ENCODE data around the gene VWA8. TPM values are rescaled to one million over a fixed set of nuclear protein-coding genes. Genes with fewer than 3 reads are reported as not detected.

The VWA8 gene
- total and polyA plus RNA-seq, 2 of the 13 experiments (the other 11 are each of a cell fraction or from before 2014, with no cell fraction given): 9.1 to 17.3 TPM

GRCh38 chr13:41554626-41555386, 406.1 kb downstream of the VWA8 start:
- DNase-seq (ENCODE audit: low spot score): no peak
- Histone ChIP-seq H3K79me2 (ENCODE audit: insufficient read depth, low read length) (no peaks in the 10 kb centered on the region), H3K9ac (ENCODE audit: insufficient read depth, low read depth, low read length) (no peak overlapping the region), H3K4me2 (ENCODE audit: low read depth, low read length) (no peak overlapping the region), H3K4me3 (replicated peaks in 1 of 3; ENCODE audit: insufficient read depth in 1 of 3, low read depth in 2 of 3, low read length in 3 of 3) (no peak overlapping the region), H3K27me3 (ENCODE audit: control insufficient read depth in 1 of 2, insufficient read depth in 2 of 2, low read length in 2 of 2) (peaks cover 0 to 9% of the 10 kb centered on the region in 2 experiments; a peak in 2 of 5 replicates), H4K20me1 (ENCODE audit: insufficient read depth, low read length) (no peaks in the 10 kb centered on the region), H2AFZ (ENCODE audit: low read length) (no peak overlapping the region), H3K36me3 (replicated peaks in 1 of 2; ENCODE audit: control insufficient read depth in 1 of 2, insufficient read depth in 2 of 2, low read length in 2 of 2) (no peaks in the 10 kb centered on the region), H3K9me3 (ENCODE audit: low read length) (no peaks in the 10 kb centered on the region), H3K4me1 (ENCODE audit: insufficient read depth, low read length) (peaks cover 25% of the 10 kb centered on the region), H3K27ac (ENCODE audit: extremely low read length, insufficient read depth, low read length) (no peak overlapping the region)
- in situ Hi-C loops (cut with HindIII; ENCODE audit: extremely low pct_ligation_motif_present, low pct_unique_long_range_greater_than_20kb): no loop called here
- TF ChIP-seq FLYWCH1 (CRISPR knock-in tag; IDR thresholded peaks at IDR 0.05): no peak
- no peak for TF ChIP-seq ZFYVE20 (CRISPR knock-in tag; IDR thresholded peaks at IDR 0.05; ENCODE audit: borderline replicate concordance, low read depth)
- no peak for TF ChIP-seq DDIT3 (CRISPR knock-in tag; IDR thresholded peaks at IDR 0.05)
- TF ChIP-seq PAF1 (CRISPR knock-in tag; IDR thresholded peaks at IDR 0.05): no peak
- no peak for FAIRE-seq
- ATAC-seq: no peak
- BruUV-seq (replicated peaks): no TSS peak
- ChIA-PET POLR2A (no interaction called here), CTCF (ENCODE audit: low intra/inter-chr PET ratio, low total read pairs) (no interaction called here)
- 63% methylated on average over 9 of the region's 10 CpGs for WGBS (ENCODE audit: low lambda C conversion rate)
- intact Hi-C loops (cut with micrococcal nuclease; ENCODE audit: unreplicated experiment): no loop called here

- ChIA-PET CTCF (ENCODE audit: low intra/inter-chr PET ratio, low total read pairs) (no interaction called here), POLR2A (no interaction called here)
- DNase-seq (ENCODE audit: low spot score): no peak
- Histone ChIP-seq H4K20me1 (ENCODE audit: insufficient read depth, low read length) (no peaks in the 10 kb centered on the region), H3K4me1 (ENCODE audit: insufficient read depth, low read length) (peaks cover 18% of the 10 kb centered on the region), H2AFZ (ENCODE audit: low read length) (no peak overlapping the region), H3K4me2 (ENCODE audit: low read depth, low read length) (no peak overlapping the region), H3K9me3 (ENCODE audit: low read length) (no peaks in the 10 kb centered on the region), H3K36me3 (replicated peaks in 1 of 2; ENCODE audit: control insufficient read depth in 1 of 2, insufficient read depth in 2 of 2, low read length in 2 of 2) (no peaks in the 10 kb centered on the region), H3K27ac (ENCODE audit: extremely low read length, insufficient read depth, low read length) (no peak overlapping the region), H3K79me2 (ENCODE audit: insufficient read depth, low read length) (no peaks in the 10 kb centered on the region), H3K4me3 (replicated peaks in 1 of 3; ENCODE audit: insufficient read depth in 1 of 3, low read depth in 2 of 3, low read length in 3 of 3) (no peak overlapping the region), H3K27me3 (ENCODE audit: control insufficient read depth in 1 of 2, insufficient read depth in 2 of 2, low read length in 2 of 2) (peaks cover 0 to 9% of the 10 kb centered on the region in 2 experiments; a peak in 2 of 5 replicates), H3K9ac (ENCODE audit: insufficient read depth, low read depth, low read length) (no peak overlapping the region)
- intact Hi-C loops (cut with micrococcal nuclease; ENCODE audit: unreplicated experiment): no loop called here
- ATAC-seq: no peak
- no peak for FAIRE-seq
- no TSS peak for BruUV-seq (replicated peaks)
- 70% methylated on average over 2 of the region's 2 CpGs for WGBS (ENCODE audit: low lambda C conversion rate)
- in situ Hi-C loops (cut with HindIII; ENCODE audit: extremely low pct_ligation_motif_present, low pct_unique_long_range_greater_than_20kb): no loop called here
- TF ChIP-seq ATF1 (CRISPR knock-in tag; IDR thresholded peaks at IDR 0.05) (no peak), RBFOX2 (IDR thresholded peaks at IDR 0.05; ENCODE audit: low read depth, low read length) (no peak), ZMAT3 (CRISPR knock-in tag; conservative IDR thresholded peaks at IDR 0.05) (no peak), ZKSCAN8 (CRISPR knock-in tag; IDR thresholded peaks at IDR 0.05; ENCODE audit: borderline replicate concordance) (no peak), ZBTB44 (CRISPR knock-in tag; IDR thresholded peaks at IDR 0.05) (no peak), HMG20B (CRISPR knock-in tag; conservative IDR thresholded peaks at IDR 0.05) (no peak), ZBTB7B (CRISPR knock-in tag; IDR thresholded peaks at IDR 0.05) (no peak), MTERF4 (CRISPR knock-in tag; IDR thresholded peaks at IDR 0.05) (no peak)
Observed at GRCh38 chr13:41554180-41554579, 406.7 kb downstream of the VWA8 start.
